ENCODE results near the gene EIF4E2.
A peak's percentile ranks its signal among the peaks of the same experiment; 100 is the strongest.

The EIF4E2 gene

GRCh38 chr2:232511336-232511890 is 39.1 kb upstream of the EIF4E2 start:
- Histone ChIP-seq H3K36me3 (ENCODE audit: control insufficient read depth, insufficient read depth, low read length) (no peaks in the 10 kb centered on the region), H3K27me3 (ENCODE audit: control insufficient read depth, insufficient read depth, low read length) (peaks cover 5% of the 10 kb centered on the region), H3K4me3 (ENCODE audit: low read depth, low read length) (no peak overlapping the region), H3K4me1 (ENCODE audit: control insufficient read depth, insufficient read depth, low read length) (no peaks in the 10 kb centered on the region), H3K9ac (ENCODE audit: low read depth, low read length) (no peak overlapping the region), H3K9me3 (ENCODE audit: control insufficient read depth, insufficient read depth, low read length) (no peaks in the 10 kb centered on the region)

- H3K9ac ChIP-seq (ENCODE audit: low read depth, low read length), result no peak overlapping the region
- no peak overlapping the region for H3K4me3 ChIP-seq (ENCODE audit: low read depth, low read length)
- peaks cover 2% of the 10 kb centered on the region for H3K27me3 ChIP-seq (ENCODE audit: control insufficient read depth, insufficient read depth, low read length)
- H3K9me3 ChIP-seq (ENCODE audit: control insufficient read depth, insufficient read depth, low read length), result no peaks in the 10 kb centered on the region
- no peaks in the 10 kb centered on the region for H3K4me1 ChIP-seq (ENCODE audit: control insufficient read depth, insufficient read depth, low read length)
- no peaks in the 10 kb centered on the region for H3K36me3 ChIP-seq (ENCODE audit: control insufficient read depth, insufficient read depth, low read length)
Measured at GRCh38 chr2:232512602-232513001, 37.9 kb upstream of the EIF4E2 start.

DNA sequence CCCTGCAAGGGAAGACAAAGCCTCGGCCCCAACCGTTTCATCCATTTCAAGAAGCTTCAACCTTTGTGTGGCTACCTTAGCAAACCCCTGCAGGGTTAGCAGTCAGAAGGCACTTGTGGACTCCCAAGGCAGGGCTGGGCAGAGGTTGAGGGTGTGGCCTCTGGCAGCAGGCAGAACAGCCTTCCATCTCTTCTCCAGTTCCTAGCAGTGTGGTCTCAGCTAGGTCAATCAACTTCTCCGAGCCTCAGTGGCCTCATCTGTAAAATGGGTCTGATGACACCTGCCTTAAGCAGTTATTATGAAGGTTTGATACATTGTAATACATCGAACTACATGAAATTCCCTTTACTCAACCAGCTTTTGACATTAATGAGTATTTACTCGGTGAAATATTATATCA is 37.1 kb upstream of the EIF4E2 start:
- H3K9ac ChIP-seq (ENCODE audit: low read depth, low read length), result no peak overlapping the region
- H3K36me3 ChIP-seq (ENCODE audit: control insufficient read depth, insufficient read depth, low read length), result no peaks in the 10 kb centered on the region
- H3K27me3 ChIP-seq (ENCODE audit: control insufficient read depth, insufficient read depth, low read length), result peaks cover 2% of the 10 kb centered on the region
- no peak overlapping the region for H3K4me3 ChIP-seq (ENCODE audit: low read depth, low read length)
- no peaks in the 10 kb centered on the region for H3K4me1 ChIP-seq (ENCODE audit: control insufficient read depth, insufficient read depth, low read length)
- no peaks in the 10 kb centered on the region for H3K9me3 ChIP-seq (ENCODE audit: control insufficient read depth, insufficient read depth, low read length)

GRCh38 chr2:232515639-232516038 is 34.9 kb upstream of the EIF4E2 start:
- H3K27me3 ChIP-seq (ENCODE audit: control insufficient read depth, insufficient read depth, low read length), result peaks cover 12% of the 10 kb centered on the region
- no peaks in the 10 kb centered on the region for H3K4me1 ChIP-seq (ENCODE audit: control insufficient read depth, insufficient read depth, low read length)
- no peak overlapping the region for H3K9ac ChIP-seq (ENCODE audit: low read depth, low read length)
- H3K9me3 ChIP-seq (ENCODE audit: control insufficient read depth, insufficient read depth, low read length), result no peaks in the 10 kb centered on the region
- no peaks in the 10 kb centered on the region for H3K36me3 ChIP-seq (ENCODE audit: control insufficient read depth, insufficient read depth, low read length)
- H3K4me3 ChIP-seq (ENCODE audit: low read depth, low read length), result no peak overlapping the region

- no peaks in the 10 kb centered on the region for H3K9me3 ChIP-seq (ENCODE audit: control insufficient read depth, insufficient read depth, low read length)
- H3K36me3 ChIP-seq (ENCODE audit: control insufficient read depth, insufficient read depth, low read length), result no peaks in the 10 kb centered on the region
- peaks cover 18% of the 10 kb centered on the region for H3K27me3 ChIP-seq (ENCODE audit: control insufficient read depth, insufficient read depth, low read length)
Measured at GRCh38 chr2:232516551-232516950, 33.9 kb upstream of the EIF4E2 start.

DNA sequence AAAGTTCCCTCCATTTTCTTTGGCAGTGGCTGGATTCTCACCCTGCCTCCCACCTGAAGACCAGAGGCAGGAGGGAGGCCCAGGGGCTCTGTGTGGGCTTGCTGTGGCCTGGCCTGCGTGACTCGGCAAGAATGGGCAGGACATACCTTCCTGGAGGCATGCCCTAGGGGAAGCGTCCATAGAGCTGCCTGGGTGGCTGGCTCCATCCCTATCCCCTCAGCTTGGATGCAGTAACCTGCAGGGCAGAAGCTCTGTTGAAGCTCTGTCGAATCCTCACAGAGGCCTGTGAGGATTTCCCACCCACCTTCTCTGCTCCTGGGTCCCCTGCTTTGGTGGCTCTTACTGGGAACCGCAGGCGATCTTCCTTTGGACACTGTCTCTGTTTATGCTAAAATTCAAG is 31.6 kb upstream of the EIF4E2 start:
- Histone ChIP-seq H3K27me3 (ENCODE audit: control insufficient read depth, insufficient read depth, low read length) (peaks cover 34% of the 10 kb centered on the region), H3K4me1 (ENCODE audit: control insufficient read depth, insufficient read depth, low read length) (no peaks in the 10 kb centered on the region), H3K9ac (ENCODE audit: low read depth, low read length) (no peak overlapping the region), H3K36me3 (ENCODE audit: control insufficient read depth, insufficient read depth, low read length) (no peaks in the 10 kb centered on the region), H3K9me3 (ENCODE audit: control insufficient read depth, insufficient read depth, low read length) (no peaks in the 10 kb centered on the region), H3K4me3 (ENCODE audit: low read depth, low read length) (no peak overlapping the region)

More at GRCh38 chr2:232516551-232516950, 33.9 kb upstream of the EIF4E2 start:
- Histone ChIP-seq H3K9ac (ENCODE audit: low read depth, low read length) (no peak overlapping the region), H3K4me1 (ENCODE audit: control insufficient read depth, insufficient read depth, low read length) (no peaks in the 10 kb centered on the region), H3K4me3 (ENCODE audit: low read depth, low read length) (no peak overlapping the region)

- H3K4me1 ChIP-seq (ENCODE audit: control insufficient read depth, insufficient read depth, low read length), result no peaks in the 10 kb centered on the region
- no peaks in the 10 kb centered on the region for H3K36me3 ChIP-seq (ENCODE audit: control insufficient read depth, insufficient read depth, low read length)
- peaks cover 40% of the 10 kb centered on the region for H3K27me3 ChIP-seq (ENCODE audit: control insufficient read depth, insufficient read depth, low read length)
- H3K9ac ChIP-seq (ENCODE audit: low read depth, low read length), result no peak within 1 kb of the TSS
- no peaks in the 10 kb centered on the region for H3K9me3 ChIP-seq (ENCODE audit: control insufficient read depth, insufficient read depth, low read length)
- no peak within 1 kb of the TSS for H3K4me3 ChIP-seq (ENCODE audit: low read depth, low read length)
Measured at GRCh38 chr2:232519581-232520438, 30.7 kb upstream of the EIF4E2 start, which contains the start of gene PRSS56. PRSS56 (plus strand) TSS chr2:232520388; CDS start chr2:232520599, 211 bp downstream.

GRCh38 chr2:232520489-232520888 is 30.0 kb upstream of the EIF4E2 start:
- Histone ChIP-seq H3K9me3 (ENCODE audit: control insufficient read depth, insufficient read depth, low read length) (no peaks in the 10 kb centered on the region), H3K36me3 (ENCODE audit: control insufficient read depth, insufficient read depth, low read length) (no peaks in the 10 kb centered on the region), H3K4me3 (ENCODE audit: low read depth, low read length) (no peak overlapping the region), H3K9ac (ENCODE audit: low read depth, low read length) (no peak overlapping the region), H3K27me3 (ENCODE audit: control insufficient read depth, insufficient read depth, low read length) (peaks cover 40% of the 10 kb centered on the region), H3K4me1 (ENCODE audit: control insufficient read depth, insufficient read depth, low read length) (no peaks in the 10 kb centered on the region)

DNA sequence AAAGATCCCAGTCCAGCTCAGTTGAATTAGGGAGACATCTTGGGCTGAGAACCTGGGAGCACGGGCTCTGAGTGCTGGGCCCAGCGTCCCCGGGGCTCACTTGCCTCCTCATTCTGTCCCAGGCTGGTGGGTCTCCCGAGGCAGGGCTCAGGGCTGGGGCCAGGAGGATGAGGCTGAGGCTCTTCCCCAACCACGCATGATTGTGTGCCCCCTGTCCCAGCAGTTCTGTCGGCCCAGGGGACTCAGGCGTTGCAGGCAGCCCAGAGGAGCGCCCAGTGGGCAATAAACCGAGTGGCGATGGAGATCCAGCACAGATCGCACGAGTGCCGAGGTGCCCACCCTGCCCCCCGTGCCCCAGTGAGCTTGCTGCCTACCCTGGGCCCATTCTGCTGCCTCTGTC is 29.4 kb upstream of the EIF4E2 start:
- Histone ChIP-seq H3K9ac (ENCODE audit: low read depth, low read length) (no peak overlapping the region), H3K36me3 (ENCODE audit: control insufficient read depth, insufficient read depth, low read length) (no peaks in the 10 kb centered on the region), H3K27me3 (ENCODE audit: control insufficient read depth, insufficient read depth, low read length) (peaks cover 40% of the 10 kb centered on the region), H3K9me3 (ENCODE audit: control insufficient read depth, insufficient read depth, low read length) (no peaks in the 10 kb centered on the region), H3K4me1 (ENCODE audit: control insufficient read depth, insufficient read depth, low read length) (no peaks in the 10 kb centered on the region), H3K4me3 (ENCODE audit: low read depth, low read length) (no peak overlapping the region)

DNA sequence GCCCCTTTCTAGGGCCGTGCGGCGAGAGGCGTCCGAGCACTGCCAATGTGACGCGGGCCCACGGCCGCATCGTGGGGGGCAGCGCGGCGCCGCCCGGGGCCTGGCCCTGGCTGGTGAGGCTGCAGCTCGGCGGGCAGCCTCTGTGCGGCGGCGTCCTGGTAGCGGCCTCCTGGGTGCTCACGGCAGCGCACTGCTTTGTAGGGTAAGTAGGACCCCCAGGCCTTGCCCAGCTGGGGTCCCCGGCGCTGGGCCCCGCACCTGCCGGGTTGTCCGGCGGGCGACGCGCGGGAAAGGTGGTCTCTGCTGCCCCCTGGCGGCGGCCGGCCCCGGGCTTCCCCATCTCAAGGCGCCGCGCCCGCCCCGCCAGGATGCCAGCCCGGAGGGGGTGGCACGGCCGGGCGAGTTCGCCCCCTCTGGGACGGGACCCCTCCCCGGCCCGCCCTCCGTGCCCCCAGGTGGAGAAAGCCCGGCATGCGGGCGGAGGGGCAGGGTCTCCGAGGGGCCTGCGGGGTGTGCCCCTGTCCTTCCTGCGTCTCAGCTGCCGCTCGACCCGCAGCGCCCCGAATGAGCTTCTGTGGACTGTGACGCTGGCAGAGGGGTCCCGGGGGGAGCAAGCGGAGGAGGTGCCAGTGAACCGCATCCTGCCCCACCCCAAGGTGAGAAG is 28.4 kb upstream of the EIF4E2 start:
- H3K36me3 ChIP-seq (ENCODE audit: control insufficient read depth, insufficient read depth, low read length), result no peaks in the 10 kb centered on the region
- no peak overlapping the region for H3K9ac ChIP-seq (ENCODE audit: low read depth, low read length)
- H3K27me3 ChIP-seq (ENCODE audit: control insufficient read depth, insufficient read depth, low read length), result peaks cover 37% of the 10 kb centered on the region
- H3K9me3 ChIP-seq (ENCODE audit: control insufficient read depth, insufficient read depth, low read length), result no peaks in the 10 kb centered on the region
- no peak overlapping the region for H3K4me3 ChIP-seq (ENCODE audit: low read depth, low read length)
- no peaks in the 10 kb centered on the region for H3K4me1 ChIP-seq (ENCODE audit: control insufficient read depth, insufficient read depth, low read length)

DNA sequence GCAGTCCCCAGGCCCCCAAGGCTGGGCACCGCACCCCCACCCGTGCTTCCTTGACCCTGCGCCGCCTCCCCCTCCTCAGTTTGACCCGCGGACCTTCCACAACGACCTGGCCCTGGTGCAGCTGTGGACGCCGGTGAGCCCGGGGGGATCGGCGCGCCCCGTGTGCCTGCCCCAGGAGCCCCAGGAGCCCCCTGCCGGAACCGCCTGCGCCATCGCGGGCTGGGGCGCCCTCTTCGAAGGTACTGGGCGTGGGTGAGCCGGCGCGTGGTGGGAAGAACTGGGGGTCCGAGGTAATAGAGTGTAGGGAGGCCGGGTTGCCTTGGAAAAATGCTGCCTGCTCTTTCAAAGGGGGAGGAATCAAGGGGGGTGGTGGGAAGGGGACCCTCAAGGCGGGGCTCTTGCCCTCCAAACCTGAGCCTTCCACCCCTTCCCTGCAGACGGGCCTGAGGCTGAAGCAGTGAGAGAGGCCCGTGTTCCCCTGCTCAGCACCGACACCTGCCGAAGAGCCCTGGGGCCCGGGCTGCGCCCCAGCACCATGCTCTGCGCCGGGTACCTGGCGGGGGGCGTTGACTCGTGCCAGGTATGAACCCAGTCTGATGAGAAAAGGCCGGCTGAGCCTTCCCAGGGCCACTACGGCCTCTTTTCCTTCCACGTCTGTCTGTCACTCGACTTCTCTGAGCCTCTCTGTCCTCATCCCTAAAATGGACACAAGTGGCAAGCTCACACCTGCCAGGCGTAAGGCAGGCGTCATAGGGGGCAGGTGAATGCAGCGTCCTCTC is 27.7 kb upstream of the EIF4E2 start:
- Histone ChIP-seq H3K36me3 (ENCODE audit: control insufficient read depth, insufficient read depth, low read length) (no peaks in the 10 kb centered on the region), H3K4me1 (ENCODE audit: control insufficient read depth, insufficient read depth, low read length) (no peaks in the 10 kb centered on the region), H3K4me3 (ENCODE audit: low read depth, low read length) (peak overlapping the region; percentile 20), H3K9me3 (ENCODE audit: control insufficient read depth, insufficient read depth, low read length) (no peaks in the 10 kb centered on the region), H3K27me3 (ENCODE audit: control insufficient read depth, insufficient read depth, low read length) (peaks cover 37% of the 10 kb centered on the region), H3K9ac (ENCODE audit: low read depth, low read length) (no peak overlapping the region)
